Measurements from ENCODE around the gene PCAT7.

DNA sequence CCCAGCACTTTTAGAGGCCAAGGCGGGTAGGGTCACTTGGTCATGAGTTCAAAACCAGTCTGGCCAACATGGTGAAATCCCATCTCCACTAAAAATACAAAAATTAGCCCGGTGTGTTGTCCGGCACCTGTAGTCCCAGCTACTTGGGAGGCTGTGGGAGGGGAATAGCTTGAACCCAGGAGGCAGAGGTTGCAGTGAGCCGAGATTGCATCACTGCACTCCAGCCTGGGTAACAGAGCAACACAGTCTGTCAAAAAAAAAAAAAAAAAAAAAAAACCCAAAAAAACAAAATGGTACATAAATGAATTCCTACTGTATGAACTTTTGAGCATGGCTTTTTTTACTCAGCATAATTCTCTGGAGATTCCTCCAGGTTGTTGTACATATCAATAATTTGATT, 37.6 kb upstream of the PCAT7 start:
- TF ChIP-seq, protein P1, sequence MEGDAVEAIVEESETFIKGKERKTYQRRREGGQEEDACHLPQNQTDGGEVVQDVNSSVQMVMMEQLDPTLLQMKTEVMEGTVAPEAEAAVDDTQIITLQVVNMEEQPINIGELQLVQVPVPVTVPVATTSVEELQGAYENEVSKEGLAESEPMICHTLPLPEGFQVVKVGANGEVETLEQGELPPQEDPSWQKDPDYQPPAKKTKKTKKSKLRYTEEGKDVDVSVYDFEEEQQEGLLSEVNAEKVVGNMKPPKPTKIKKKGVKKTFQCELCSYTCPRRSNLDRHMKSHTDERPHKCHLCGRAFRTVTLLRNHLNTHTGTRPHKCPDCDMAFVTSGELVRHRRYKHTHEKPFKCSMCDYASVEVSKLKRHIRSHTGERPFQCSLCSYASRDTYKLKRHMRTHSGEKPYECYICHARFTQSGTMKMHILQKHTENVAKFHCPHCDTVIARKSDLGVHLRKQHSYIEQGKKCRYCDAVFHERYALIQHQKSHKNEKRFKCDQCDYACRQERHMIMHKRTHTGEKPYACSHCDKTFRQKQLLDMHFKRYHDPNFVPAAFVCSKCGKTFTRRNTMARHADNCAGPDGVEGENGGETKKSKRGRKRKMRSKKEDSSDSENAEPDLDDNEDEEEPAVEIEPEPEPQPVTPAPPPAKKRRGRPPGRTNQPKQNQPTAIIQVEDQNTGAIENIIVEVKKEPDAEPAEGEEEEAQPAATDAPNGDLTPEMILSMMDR (conservative IDR thresholded peaks at IDR 0.05; ENCODE audit: low read length), result no peak
- TF ChIP-seq EZH2phosphoT487 (IDR thresholded peaks at IDR 0.05; ENCODE audit: borderline replicate concordance, low read depth, low read length), result no peak
